Stimulated activated naive CD4-positive, alpha-beta T cell treated with Interleukin-2 at 50 U/mL for 16 hours (primary cell): ENCODE results near the gene RGR.

Source experiments
- DNase-seq: peaks from one replicate; lab custom pipeline; 2025; lab: John Stamatoyannopoulos, UW

Gene RGR

DNA sequence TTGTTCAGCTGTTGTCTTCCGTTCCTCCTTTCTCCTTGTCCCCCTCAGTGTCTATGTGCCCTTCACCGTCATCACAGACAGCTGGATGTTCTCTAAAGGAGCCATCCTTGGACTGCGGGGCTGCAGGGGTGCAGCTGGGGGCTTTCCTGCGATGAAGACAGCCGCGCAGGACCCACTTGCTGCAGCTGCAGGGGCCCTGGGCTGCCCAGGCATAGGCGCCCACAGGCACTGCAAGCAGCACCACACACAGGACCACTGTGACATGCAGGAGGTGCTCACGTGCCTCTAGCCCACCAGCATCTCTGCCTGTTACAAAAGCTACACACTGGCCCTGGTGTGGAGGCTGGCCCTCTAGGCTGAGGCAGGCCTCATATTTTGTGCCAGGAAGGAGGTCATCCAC is 22.9 kb upstream of the RGR start:
- no peak for DNase-seq

DNA sequence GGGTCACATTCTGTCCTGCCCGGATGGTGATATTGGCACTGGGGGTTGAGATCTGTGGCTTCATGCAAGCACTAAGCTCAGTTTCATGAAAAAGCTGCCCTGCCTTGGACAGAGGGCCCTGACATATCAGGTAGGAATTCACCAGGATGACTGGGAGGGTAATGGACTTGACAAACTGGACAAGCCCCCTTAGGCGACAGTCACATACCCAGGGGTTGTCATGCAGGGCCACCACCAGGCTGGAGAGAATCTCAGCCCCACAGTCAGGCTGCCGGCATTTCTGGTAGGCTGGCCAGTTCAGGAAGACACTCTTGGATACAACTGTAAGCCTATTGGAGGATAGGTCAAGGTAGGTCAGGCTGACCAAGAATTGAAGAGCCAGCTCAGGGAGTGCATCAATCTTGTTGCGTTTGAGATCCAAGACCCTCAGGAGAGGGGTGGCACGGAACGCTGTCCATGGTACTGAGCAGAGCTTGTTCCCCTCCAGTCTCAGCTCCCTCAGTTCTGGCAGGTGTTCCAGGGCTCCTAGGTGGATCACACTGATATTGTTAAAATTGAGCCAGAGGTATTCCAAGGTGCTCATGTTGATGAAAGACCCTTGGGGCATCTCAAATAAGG is 20.3 kb upstream of the RGR start:
- no peak for DNase-seq

DNA sequence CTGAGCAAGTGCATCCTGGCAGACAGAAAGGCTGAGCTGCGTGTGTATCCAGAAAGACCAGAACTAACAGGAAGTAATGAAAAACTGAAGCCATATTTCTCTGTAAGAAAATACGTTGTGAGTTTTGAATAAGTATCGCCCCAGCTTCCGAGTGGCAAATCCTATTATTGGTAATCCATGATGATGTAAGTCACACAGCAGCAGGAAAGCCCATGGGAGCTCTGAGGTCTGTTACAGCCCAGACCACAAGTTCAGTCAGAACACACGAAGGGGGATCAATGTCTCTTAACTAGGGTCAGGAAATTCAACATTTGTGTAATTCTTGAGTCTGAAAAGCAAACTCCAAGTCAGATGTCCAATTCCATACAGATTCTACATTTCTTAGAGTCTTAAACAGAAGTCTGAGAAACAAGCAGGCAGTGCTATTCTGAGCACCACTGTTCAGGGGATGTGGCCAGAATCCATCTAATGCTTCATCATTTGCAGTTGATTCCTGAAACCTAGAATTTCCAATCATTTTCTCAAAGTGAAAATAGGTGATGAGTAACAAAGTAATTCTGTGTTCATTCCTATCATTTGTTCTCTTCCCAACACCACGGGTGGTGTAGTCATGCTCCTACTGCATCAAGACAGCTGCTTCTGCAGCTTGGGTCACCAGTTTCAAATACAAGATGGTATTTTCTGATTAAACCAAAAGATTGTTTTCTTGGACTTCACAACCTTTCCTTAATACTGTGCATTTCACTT is 19.3 kb upstream of the RGR start, which contains the start of gene LRIT2:
Gene LRIT2 (minus strand): TSS at position 118 of the 747 bp plus-strand sequence. CDS start 24 bp downstream, at position 94.
- no peak for DNase-seq

DNA sequence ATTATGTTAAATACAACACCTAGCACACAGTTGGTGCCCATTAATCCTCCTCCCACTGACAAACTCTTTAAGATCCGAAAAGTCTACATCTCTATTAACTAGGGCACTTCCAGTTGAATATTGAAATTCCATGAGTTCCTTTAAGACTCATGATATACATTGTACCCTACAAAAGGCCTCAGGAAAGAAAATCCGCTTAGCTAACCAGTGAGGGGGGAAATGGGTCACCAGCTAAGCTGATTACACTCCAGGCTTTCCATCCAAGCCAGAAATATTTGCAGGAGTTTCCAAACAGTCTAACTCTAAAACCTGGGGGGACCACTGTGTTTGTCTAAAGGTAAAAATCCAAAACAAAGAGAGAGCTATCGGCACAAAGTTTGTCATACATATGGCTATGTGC is 18.2 kb upstream of the RGR start:
- DNase-seq: no peak

DNA sequence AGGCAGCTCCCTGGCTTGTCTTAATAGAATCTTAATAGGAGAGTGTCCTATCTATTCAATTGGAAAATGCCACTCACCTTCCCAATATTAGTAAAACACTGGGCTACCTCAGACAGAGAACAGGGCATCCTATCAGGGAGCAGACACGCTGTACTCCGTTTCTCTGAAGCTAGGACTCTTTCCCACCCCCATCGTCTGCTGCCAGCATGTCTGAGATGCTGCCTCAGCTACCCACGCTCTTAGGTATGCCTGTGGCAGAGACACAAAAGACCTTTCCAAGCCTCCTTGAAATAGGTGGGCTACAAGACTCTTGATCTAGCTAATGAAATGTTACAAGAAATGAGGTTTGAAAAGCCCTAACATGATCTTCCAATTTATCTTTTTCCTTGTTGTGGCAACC is 17.0 kb upstream of the RGR start:
- DNase-seq: no peak

DNA sequence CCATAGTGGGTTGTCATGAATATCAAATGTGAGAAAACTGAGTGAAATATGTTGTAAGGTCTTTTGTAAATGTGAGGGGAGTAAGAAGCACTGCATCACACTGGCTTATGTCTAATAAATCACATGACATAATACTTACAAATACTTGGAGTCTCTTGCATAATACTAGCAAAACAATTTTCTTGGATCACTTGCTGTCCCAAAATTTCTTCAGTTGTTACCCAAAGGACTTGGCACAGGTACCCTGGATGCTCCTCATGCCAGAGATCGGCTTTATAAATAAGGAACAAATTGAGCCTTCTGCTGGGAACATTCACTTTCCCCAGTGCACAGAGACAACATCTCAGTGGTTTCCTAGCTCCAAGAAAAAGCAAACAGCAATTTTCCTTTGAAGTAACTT is 14.5 kb upstream of the RGR start:
- no peak for DNase-seq

DNA sequence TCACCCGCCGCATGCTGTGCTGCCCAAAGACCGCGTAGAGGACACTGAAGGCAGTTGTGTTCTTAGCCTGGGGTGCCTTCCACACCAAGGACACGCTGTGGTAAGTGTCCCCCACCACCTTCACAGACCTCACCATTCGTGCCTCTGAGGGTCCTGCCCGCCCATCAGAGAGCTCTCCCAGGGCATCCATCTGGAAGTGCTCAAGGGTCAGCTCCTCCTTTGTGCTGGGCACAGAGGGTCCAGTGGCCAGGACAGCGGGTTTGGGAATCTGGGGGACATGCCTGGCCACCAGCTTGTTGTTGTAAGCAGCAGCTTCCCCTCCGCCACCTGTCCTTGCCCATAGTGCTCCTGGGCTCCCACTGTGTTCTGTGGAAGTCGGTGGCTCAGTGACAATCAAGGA is 12.5 kb upstream of the RGR start:
- no peak for DNase-seq

DNA sequence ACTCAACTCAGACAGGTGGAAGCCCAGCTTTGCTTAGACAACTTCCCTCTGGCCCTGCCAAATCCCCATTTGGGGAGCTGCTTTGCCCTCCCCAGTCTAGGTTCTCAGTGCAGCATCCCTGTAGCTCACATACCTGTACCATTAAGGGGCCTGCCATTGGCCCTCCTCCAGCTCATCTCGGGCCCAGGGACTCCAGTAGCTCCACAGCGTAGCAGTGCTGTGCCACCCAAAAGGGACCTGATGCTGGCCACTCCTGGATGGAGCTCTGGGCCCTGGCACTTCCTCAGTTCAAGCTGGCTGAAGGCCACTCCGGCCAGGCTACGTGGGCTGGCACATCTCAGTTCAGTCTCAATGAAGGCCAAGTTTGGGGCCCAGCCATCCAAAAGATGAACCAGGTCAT is 10.9 kb upstream of the RGR start:
- no peak for DNase-seq

DNA sequence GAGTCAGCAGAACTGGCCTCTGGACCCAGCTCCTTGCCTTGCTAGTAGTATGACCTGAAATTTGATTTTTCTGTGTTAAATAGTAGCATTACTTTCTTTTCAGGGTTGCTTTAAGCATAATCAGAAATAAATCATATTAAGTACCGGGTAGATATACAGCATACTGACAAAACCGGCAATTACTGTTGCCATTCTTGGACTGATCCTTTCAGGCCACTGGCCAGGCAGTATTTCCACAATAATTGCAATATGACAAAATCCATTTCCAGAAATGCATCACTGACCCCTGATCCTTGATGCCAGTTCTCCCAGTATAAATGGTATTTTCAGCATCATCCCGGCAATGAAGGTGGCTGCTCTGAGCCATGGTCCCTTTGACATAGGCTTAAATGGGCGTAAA is 10.4 kb upstream of the RGR start:
- no peak for DNase-seq

DNA sequence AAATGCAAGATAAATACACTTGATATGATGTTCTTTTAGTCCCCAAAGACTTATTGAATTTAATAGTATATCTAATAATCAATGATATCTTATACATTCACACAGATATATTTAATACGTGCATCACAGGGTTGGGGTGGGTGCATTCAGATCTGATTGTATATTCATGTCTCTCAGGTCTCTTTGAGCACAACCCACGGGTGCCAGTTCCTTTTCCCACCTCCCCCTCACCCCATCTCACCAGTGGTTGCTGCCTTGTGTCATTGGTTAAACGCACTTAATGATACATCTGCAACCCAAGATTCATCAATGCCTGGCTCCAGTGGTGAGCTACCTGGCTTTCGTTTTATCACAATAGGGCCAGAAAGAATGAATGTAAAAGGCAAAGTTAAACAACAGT is 9.8 kb upstream of the RGR start:
- no peak for DNase-seq

DNA sequence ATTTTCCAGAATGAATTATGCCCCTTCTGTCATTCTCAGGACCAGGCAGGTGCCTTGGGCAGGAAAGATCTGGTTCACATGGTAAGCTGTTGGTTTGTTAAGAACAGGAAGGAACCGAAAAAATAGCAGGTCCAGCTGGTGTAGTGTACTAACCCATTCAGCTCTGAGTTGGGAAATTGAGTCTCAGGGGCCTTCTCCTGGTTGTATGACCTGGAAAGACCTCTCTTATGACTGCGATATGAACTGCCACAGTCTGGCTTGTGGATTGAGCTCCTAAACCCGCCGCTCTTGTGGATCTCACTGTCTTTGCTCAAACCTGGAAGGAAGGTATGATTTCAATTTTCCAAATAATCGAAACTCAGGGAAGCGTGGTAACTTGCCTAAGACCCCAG is 8.1 kb upstream of the RGR start:
- no peak for DNase-seq

DNA sequence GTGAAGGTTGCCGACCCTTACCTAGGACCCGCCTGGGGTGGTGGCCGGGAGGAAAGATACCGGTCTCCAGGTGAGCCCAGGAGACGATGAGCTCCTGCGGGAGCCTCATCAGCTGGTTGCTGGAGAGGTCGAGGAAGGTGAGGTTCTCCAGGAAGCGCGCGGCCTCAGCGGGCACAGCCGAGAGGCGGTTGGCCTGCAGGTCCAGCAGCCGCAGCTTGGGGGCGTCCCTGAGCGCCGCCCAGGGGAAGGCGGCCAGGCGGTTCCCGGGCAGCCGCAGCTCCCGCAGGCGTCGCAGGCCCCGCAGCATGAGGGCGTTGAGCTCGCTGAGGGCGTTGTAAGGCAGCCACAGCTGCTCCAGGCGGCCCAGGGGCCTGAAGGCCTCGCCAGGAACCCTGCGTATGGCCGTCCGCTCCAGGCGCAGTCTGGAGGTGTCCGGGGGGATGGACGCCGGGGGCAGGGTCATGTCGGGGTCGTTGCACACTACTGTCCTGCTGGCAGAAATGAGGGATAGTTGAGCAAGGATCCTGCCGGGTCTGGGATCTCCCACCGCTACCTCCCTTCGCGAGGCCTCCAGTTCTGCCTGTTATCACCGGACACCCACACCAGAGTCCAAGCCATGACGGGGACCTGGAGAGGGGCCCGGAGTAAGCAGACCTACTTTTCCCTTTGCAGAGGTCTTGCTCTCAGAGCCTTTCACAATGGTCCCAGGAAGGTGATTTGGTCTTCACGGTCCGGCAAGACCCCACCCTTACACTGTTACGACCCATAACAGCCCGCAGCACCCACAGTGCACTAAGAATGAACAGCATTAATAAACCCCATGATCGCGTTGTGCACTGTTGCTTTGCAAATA is 7.4 kb upstream of the RGR start:
- no peak for DNase-seq

DNA sequence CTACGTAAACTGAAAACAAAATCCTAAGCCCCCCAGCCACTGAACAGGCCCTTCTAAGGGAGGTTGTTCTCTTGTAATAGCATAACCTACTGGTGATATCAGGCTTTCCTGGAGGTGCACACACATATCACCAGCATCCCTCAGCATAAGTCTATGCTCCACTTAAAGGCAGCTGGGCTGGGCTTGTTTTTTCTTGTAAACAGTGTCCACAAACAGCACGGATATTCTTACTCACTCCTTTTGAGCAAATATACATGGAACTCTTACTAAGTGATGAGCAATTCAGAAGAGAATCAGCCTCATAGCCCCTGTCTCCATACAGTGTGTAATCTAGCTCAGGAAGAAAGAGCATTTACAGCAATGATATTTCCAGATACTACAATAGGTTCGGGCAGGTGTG is 5.9 kb upstream of the RGR start:
- DNase-seq: no peak

DNA sequence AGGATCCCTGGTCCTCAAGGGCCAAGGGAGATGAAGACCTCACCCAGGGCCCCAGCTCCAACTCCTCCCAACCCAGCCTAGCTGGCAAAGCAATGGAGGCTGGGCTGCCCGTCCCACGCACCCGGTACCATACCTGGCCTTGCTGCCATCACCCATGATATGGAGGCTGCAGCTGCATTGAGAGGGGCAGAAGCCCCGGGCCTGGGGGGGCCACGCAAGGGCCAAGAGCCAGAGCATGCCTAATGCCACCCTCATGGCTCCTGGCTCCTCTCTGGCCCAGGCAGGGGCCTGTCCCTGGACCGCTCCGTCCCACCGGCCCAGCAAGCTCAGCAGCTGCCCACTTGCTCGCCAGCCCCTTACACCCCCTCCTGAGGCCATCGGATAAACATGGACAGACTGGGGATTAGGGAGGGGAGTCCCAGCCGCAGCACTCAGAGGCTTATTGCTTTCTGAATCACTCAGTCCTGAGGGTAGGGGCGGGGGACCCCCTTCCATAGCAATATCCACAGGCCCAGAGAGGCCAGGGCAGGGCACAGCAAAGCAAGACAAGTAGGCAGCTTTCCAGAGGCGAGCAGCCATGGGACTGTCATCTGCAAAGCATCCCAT is 3.6 kb upstream of the RGR start, which contains the start of gene LRIT1:
Gene LRIT1 (minus strand): TSS at position 362 of the 606 bp plus-strand sequence. CDS start 107 bp downstream, at position 255.
- DNase-seq: no peak

DNA sequence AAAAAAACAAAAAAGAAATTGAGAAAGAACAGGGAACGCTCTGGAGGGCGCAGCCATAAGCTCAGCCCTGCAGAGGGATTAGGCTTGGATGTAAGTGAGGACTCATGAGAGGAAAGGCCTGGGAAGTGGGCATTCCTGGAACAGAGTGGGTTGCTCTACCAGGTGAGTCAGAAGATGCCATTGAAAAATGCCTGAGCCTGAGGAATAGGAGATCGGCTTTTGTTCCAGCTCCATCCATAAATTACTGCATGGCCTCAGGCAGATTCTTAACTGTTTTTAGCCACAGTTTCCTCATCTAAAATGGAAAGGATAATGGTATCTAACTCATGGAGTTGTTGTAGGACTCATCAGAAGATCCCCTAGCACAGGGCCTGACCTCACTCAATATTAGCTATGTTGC is 1.1 kb upstream of the RGR start:
- no peak for DNase-seq

DNA sequence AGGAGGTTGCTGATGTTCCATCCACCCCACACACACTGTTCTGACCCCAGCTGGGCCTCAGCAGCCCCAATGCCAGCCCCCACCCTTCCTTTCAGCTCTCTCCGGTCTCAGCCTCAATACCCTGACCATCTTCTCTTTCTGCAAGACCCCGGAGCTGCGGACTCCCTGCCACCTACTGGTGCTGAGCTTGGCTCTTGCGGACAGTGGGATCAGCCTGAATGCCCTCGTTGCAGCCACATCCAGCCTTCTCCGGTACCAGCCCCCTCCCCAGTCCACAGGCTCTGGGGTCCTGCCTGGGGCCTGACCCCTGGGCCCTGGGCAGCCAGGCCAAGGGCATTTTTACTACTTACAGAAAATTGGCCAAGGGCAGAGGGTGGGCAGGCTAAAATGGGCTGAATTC is 2.6 kb downstream of the RGR start:
- no peak for DNase-seq

DNA sequence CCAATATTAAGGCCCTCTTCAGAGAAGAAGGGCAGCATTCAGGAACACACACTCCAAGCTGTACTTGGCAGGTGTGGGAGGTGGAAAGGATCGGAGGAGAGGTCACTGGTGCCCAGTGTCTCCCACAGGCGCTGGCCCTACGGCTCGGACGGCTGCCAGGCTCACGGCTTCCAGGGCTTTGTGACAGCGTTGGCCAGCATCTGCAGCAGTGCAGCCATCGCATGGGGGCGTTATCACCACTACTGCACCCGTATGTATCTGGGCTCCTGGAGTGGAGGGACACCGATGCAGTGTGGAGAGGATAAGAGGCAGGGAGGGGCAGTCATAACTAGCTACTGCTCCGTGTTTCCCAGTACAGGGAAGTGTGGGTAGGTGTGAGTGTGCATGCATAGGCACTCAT is 3.9 kb downstream of the RGR start:
- DNase-seq: no peak

DNA sequence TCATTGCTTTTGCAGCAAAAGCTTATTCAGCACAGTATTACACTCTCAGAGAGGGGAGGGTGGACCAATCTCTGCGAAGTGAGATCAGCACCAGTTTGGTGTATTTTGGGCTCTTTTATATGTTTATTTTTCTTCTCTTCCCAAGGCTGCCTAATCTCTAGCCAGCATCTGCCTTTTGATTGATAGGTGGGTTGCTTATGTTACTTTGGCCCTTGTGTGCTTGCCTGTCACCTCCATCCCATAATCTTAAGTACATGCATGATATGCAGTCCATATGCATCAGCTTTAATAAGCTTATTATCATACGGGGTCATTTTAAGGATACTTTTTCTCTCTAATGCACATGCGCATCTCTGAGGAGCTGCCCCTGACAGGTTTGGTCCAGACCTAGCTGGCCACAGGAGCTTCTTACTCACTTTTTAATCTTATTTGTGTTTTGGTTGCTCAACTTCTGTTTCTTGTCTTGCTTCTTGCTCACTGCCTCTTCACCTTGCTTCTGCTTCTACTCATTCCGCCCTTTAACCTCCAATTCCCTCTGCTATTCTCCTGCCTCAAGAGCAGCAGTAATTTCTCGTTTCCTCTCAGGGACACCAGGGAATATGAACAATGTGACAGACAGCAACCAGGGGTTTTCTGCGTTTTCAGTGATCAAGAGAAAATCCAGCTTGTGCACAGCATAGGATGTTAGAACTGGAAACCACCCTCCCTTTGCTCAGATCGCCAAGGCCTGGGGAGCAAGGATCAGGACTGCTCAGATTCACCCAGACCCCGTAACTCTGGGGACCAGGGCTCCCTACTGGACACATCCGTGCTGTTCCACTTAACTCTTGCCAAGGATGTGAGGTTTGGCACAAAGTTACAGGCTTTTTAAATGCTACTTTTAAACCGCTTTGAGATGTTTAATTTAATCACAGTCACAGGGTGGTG is 10.0 kb downstream of the RGR start:
- DNase-seq: no peak

DNA sequence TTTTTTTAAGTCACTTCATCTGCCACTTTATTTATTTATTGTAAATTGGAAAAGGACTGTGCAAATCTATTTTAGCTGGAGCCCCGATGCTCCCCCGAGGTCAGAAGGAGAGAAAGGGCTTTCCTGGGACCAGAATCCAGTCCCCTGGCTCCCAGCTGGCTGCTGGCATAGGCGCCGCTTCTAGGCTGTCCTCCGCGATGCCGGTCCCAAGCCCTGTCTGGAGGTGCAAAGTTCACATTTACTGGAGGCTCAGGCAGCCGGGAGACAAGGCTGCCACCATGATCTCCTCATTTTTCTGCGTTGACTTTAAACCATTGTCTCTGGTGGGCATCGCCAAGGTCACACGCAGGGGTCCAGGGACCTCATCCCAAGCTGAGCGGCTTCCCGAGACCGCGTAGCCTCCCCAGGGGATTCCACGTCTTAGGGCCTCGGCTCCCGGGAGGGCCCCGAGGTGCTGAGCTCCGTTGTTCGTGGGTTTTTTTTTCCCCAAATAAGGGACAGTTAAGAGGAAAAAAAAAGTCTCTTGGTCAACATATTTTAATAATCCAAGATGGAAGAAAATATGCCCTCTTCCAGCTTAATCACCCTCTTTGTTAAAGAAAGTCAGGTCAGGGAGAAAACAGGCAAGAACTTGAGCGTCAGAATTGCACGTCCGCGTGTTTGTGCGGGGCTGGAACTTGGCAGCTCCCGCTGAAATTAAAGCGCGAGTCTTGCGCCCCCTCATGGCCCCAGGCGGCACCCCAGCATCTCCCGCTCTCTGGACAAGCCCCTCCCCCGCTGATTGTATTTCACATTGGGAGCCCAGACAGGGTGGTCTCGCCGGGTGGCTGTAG is 11.9 kb downstream of the RGR start:
- DNase-seq: peak; percentile 9

DNA sequence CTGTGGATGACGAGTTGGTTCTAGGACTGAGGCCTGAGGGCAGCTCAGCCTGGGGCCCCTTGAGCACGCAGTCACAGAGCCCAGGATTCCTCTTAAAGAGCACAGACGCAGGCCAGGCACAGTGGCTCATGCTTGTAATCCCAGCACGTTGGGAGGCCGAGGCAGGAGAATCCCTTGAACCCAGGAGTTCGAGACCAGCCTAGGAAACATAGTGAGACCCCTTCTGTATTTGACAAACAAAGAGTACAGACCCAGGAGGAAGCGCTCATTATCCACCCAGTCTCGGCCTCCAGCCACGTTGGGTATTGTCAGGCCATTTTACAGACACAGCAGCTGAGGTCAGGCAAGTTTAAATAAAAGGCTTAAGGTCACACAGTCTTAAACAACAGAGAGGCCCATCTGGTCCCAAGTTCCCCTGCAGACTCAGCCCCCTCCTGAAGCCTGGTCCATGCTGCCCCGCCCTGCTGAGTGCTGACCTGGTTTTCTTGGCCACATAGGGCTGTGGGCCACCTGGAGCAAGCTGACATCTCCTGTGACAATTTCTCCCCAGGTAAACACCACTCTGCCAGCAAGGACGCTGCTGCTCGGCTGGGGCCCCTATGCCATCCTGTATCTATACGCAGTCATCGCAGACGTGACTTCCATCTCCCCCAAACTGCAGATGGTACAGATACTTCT is 12.6 kb downstream of the RGR start:
- DNase-seq: no peak
